22Rv1 (cell line): ENCODE results near the gene NAV2.

ENCODE experiments used
- H3K27ac ChIP-seq: fragments of 450-650 bp; 2 replicates; pipeline ENCODE4 v1.5.1; 2017
- CTCF ChIP-seq: fragments of 450-650 bp; IDR thresholded peaks from 2 replicates; pipeline ENCODE4 v1.5.1; 2017; ENCODE audit warnings: mild to moderate bottlenecking
- ZFX ChIP-seq: fragments of 450-650 bp; IDR thresholded peaks from 2 replicates; pipeline ENCODE4 v1.6.1; 2017; ENCODE audit warnings: antibody characterized with exemption, borderline replicate concordance

The NAV2 gene

GRCh38 chr11:19936461-19936860, 223.8 kb downstream of the NAV2 start:
- H3K27ac ChIP-seq = no peak overlapping the region
- TF ChIP-seq ZFX = no peak
- TF ChIP-seq CTCF = no peak

DNA sequence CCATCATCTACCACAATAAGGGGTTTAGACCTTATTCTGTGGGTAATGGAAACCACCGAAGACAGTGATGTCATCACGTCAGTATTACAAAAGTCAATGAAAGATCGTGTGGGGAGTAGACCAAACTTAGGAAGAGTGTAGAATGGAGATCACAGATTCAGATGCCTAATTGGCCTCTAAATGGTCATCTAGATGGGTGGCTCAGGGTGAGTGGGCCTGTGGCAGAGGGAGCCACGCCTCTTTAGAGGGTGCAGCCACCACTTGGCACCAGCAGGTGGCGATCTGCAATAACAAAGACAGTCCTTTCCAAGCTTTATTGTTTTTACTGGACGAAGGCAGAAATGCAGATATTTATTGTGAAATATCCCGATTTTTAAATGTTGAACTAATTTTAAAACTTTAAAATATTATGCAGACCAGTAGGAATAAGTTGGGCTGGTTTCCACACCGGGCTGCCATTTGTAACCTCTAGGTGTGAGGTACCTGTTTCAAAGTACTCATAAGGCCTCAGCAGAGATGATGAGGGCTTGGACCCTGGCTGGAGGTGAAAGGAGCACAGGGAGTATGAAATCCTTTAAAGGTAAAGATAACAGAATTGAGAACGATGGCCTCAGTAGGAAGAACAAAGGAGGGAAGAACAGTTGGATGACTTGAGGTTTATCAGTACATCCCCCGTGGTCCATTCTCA, 225.7 kb downstream of the NAV2 start:
- TF ChIP-seq CTCF (peak; percentile 83), ZFX (no peak)
- no peak overlapping the region for H3K27ac ChIP-seq

GRCh38 chr11:19938866-19939265, 226.2 kb downstream of the NAV2 start:
- no peak for TF ChIP-seq CTCF
- no peak for TF ChIP-seq ZFX
- H3K27ac ChIP-seq = no peak overlapping the region

DNA sequence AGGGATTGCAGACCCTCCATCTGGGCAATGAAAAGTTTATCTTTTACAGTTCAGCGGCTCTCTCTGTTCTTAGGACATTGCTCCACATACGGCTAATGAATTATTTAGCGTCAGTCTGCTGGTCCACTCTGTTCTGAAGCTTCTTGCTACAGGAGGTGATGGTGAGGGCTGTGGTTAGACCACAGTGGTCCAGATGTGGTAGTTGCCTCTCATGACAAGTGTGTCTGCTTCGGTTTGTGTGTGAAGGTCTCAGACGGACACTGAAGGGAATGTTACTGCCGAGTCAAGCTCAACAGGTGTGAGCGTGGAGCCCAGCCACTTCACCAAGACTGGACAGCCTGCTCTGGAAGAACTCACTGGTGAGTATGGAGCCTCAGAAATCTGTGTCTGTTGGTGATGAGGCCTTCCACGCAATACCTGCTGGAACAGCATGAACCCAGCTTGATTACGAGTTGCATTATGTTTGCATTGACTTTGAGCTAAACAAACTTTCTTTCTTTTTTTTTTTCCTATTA, 226.8 kb downstream of the NAV2 start:
- TF ChIP-seq CTCF (no peak), ZFX (no peak)
- H3K27ac ChIP-seq = no peak overlapping the region

- no peak overlapping the region for H3K27ac ChIP-seq
- TF ChIP-seq ZFX = no peak
- no peak for TF ChIP-seq CTCF
Observed at GRCh38 chr11:19940831-19941230, 228.2 kb downstream of the NAV2 start.

- TF ChIP-seq CTCF = no peak
- TF ChIP-seq ZFX = no peak
- H3K27ac ChIP-seq = no peak overlapping the region
Observed at GRCh38 chr11:19946681-19947080, 234.0 kb downstream of the NAV2 start.

GRCh38 chr11:19947537-19948114, 235.0 kb downstream of the NAV2 start:
- TF ChIP-seq CTCF = no peak
- no peak for TF ChIP-seq ZFX
- H3K27ac ChIP-seq = no peak overlapping the region
